ENCODE measurements around the gene LOXL1.

DNA sequence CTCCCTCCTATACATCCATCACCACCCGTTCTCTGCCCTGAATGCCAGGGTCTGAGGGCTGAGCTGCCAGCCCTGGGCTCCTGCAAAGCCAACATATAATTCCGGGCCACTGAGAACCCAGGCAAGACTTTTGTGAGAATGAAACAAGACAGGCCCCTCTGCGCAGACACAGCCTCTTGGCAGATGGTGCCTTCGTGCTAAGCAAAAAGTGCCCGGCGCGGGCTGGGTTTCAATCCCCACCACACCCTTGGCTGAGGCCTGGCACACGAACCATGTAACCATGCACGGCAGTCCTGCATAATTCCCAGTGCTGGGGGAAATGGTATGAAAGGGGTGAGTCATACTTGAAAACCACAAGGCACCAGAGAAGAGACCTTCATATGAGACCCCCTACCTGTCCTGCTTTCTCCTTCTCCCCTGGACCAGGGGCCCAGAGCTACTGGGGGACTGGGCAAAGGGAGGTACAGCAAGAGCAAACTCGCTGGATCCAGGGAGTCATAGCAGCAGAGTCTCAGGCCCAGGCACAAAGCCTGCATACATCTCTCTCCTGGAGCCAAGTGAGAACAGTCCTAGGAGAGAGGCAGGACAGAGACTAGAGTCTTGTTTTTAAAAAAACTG lies 26.1 kb upstream of the LOXL1 start:
- TF ChIP-seq, protein P1, sequence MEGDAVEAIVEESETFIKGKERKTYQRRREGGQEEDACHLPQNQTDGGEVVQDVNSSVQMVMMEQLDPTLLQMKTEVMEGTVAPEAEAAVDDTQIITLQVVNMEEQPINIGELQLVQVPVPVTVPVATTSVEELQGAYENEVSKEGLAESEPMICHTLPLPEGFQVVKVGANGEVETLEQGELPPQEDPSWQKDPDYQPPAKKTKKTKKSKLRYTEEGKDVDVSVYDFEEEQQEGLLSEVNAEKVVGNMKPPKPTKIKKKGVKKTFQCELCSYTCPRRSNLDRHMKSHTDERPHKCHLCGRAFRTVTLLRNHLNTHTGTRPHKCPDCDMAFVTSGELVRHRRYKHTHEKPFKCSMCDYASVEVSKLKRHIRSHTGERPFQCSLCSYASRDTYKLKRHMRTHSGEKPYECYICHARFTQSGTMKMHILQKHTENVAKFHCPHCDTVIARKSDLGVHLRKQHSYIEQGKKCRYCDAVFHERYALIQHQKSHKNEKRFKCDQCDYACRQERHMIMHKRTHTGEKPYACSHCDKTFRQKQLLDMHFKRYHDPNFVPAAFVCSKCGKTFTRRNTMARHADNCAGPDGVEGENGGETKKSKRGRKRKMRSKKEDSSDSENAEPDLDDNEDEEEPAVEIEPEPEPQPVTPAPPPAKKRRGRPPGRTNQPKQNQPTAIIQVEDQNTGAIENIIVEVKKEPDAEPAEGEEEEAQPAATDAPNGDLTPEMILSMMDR (IDR thresholded peaks at IDR 0.05), result no peak
- TF ChIP-seq POLR2A (IDR thresholded peaks at IDR 0.05) (no peak), EP300 (IDR thresholded peaks at IDR 0.05) (no peak), POLR2AphosphoS5 (IDR thresholded peaks at IDR 0.05) (no peak)

Measured in suprapubic skin (tissue), 4 donors.